SHP77 treated with DMSO at 0.1 percent for 48 hours (cell line): ENCODE results near the gene UFSP2.

ENCODE experiments used
- DNase-seq: peaks from one replicate; lab custom pipeline; 2025; lab: John Stamatoyannopoulos, UW

The UFSP2 gene

DNA sequence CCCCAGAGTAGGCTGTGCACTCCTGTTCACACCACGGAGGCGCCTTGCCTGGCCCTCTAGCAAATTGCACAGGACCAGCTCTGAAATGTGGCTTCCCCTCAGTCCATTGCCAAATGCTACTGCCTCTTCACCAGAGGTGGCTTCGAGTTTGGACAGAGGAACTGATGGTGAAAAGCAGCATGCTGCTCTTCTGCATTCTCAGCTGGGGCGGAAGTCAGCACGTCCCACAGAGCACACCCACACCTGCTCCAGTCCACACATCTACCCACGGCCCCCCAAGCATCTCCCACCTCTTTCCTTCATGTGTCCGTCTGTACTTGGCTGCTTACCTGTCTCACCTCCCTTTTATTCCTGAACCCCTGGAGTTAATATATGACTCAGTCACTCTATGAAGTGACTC lies 73.6 kb downstream of the UFSP2 start:
- DNase-seq = no peak

DNA sequence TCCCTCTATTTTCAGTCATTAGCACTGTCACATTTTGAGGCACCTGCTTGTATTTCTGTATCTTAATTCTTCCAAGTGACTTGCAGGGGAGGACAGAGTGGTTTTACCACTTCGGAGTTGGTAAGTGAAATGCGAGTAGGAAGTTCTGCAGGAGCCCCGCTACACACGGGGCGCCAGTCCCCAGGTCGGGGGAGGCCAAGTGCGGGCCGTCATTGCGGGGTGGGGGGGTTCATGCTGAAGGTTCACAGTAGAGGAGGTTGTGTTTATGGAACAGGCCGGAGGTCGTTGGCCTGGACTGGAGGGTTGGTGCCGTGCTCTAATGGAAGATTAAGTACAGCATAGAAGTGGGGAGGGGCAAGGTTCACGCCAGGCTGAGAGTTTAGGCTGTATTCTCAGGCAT lies 74.1 kb downstream of the UFSP2 start:
- no peak for DNase-seq
